Heart right ventricle (tissue), 16 donors: Measurements from ENCODE around the gene FNDC10. TPM values are rescaled to one million over a fixed set of nuclear protein-coding genes. Genes with fewer than 3 reads are reported as not detected.

ENCODE experiments used
- ATAC-seq, 8 donors: fragments of 200-7000 bp; cut with Tn5 transposase; one replicate each; pipeline ENCODE4 v1.9.1; 2020; ENCODE audit warnings: mild to moderate bottlenecking in 8 of 8, moderate library complexity in 8 of 8, moderate number of reproducible peaks in 1 of 8
- DNase-seq, 2 donors: peaks; one replicate each; pipeline ENCODE4 v3.0.0-alpha.2; 2020
- H3K27ac ChIP-seq, 10 donors: fragments of 200-600 bp; sonication (generic) in 2 of 10; one replicate each; pipeline versions ENCODE4 v1.5.0 to v1.8.0; 2020 to 2022; ENCODE audit warnings: mild to moderate bottlenecking in 3 of 10
- H3K27me3 ChIP-seq, 7 donors: fragments of 200-600 bp; one replicate each; pipeline ENCODE4 v1.8.0; 2021 to 2022; ENCODE audit warnings: mild to moderate bottlenecking in 2 of 7
- H3K36me3 ChIP-seq, 9 donors: fragments of 200-600 bp; sonication (generic) in 1 of 9; one replicate each; pipeline versions ENCODE4 v1.5.0 to v1.8.0; 2020 to 2022; ENCODE audit warnings: mild to moderate bottlenecking in 2 of 9
- H3K4me1 ChIP-seq, 9 donors: fragments of 200-600 bp; sonication (generic) in 1 of 9; one replicate each; pipeline versions ENCODE4 v1.5.0 to v1.8.0; 2020 to 2022; ENCODE audit warnings: mild to moderate bottlenecking in 4 of 9
- H3K4me3 ChIP-seq, 10 donors: fragments of 200-600 bp; sonication (generic) in 2 of 10; one replicate each; pipeline versions ENCODE4 v1.5.0 to v1.8.0; 2020 to 2022; ENCODE audit warnings: mild to moderate bottlenecking in 7 of 10, moderate library complexity in 2 of 10
- H3K9me3 ChIP-seq, 11 donors: fragments of 200-600 bp in 10 of 11; sonication (generic) in 2 of 11; one replicate each; pipeline versions ENCODE4 v1.5.0 to v1.8.0; 2013 to 2022; ENCODE audit warnings: mild to moderate bottlenecking in 2 of 11, control low read depth in 1 of 11, moderate library complexity in 1 of 11
- CTCF ChIP-seq, 9 donors: fragments of 200-600 bp; sonication (generic) in 2 of 9; IDR thresholded peaks; one replicate each; pipeline versions ENCODE4 v1.5.0 to v1.8.0; 2021 to 2022; ENCODE audit warnings: antibody characterized with exemption in 9 of 9, mild to moderate bottlenecking in 5 of 9, moderate library complexity in 1 of 9
- WGBS, 2 donors: extraction: QIAGEN DNeasy Blood & Tissue Kit; methylation state at CpG; one replicate each; pipeline ENCODE4 v1.1.7; 2013; ENCODE audit warnings: inconsistent platforms in 1 of 2; 5-methylcytosine and 5-hydroxymethylcytosine counted together
- intact Hi-C, 10 donors: fragments of 100-400 bp; cut with DNase I; formaldehyde crosslinking; loops; one replicate each; pipeline versions ENCODE4 v1.11.1 to v1.14.2; 2022
- polyA plus RNA-seq, 2 donors: library from polyadenylated mRNA; stranded (reverse); fragments of 200-250 nt; gene quantifications; one replicate each; pipeline ENCODE4 v1.2.3, GENCODE V29; 2013
- total RNA-seq, 10 donors: library from RNA; stranded (reverse); fragmentation: NEBNext Ultra II Directional in 3 of 10; extraction: Animal tissue kit (Norgen Biotek cat#: 25700) in 3 of 10; gene quantifications; one replicate each; pipeline versions ENCODE4 v1.2.1 to v1.2.4, GENCODE V29; 2021 to 2023
- donor health status: Arrhythmogenic right ventricular cardiomyopathy.
- donor health status: ischemic (EF 13 %, LVEDD 7.1; RV severe dilation, severe dysfunction).
- donor health status: healthy with polysubstance abuse.
- donor health status: DM: no; HTN: yes; CAD: no.
- donor health status: DM: no; HTN: no; CAD: no.
- donor health status: ischemic (EF 25% LVEDD 6.9; RV normal size, moderate dysfunction).
- donor health status: ischemic (EF 25% LVEDD 5.7; RV mildly dilated, moderate dysfunction).
- donor health status: healthy.
- donor health status: DM: yes; HTN: yes; CAD: no.
- donor health status: Ischemic cardiomyopathy.
- donor health status: ischemic (EF 35%, LVEDD 5.7; RV mildly dilated, moderate dysfunction).
- donor health status: nonischemic (EF 11% LVEDD 7.7; RV severe dilation, severe dysfunction).
- donor health status: DM: yes; HTN: yes; CAD: no.
- donor health status: PGD.
- donor health status: ischemic (EF 29% LVEDD 5.4; RV normal size, mild dysfunction).
- donor health status: nonischemic (EF 23%, LVEDD 6.1; RV moderate dilation, normal function).

The FNDC10 gene
- total and polyA plus RNA-seq, 12 donors, result 0.66 to 5.9 (median 2.3) TPM

GRCh38 chr1:1567152-1567875, 32.6 kb downstream of the FNDC10 start:
- Histone ChIP-seq H3K36me3 (peaks cover 0 to 78% (median 25%) of the 10 kb centered on the region in 9 donors), H3K4me1 (peaks cover 2 to 77% (median 52%) of the 10 kb centered on the region in 9 donors), H3K27ac (peak overlapping the region in 1 of 10 donors; percentile 26), H3K9me3 (no peaks in the 10 kb centered on the region), H3K27me3 (no peaks in the 10 kb centered on the region), H3K4me3 (no peak overlapping the region)
- DNase-seq, result no peak
- intact Hi-C loops, result no loop called here
- no peak for TF ChIP-seq CTCF (IDR thresholded peaks at IDR 0.05)
- ATAC-seq, result no peak
- 88% methylated on average over 31 of the region's 31 CpGs for WGBS, 2 donors

DNA sequence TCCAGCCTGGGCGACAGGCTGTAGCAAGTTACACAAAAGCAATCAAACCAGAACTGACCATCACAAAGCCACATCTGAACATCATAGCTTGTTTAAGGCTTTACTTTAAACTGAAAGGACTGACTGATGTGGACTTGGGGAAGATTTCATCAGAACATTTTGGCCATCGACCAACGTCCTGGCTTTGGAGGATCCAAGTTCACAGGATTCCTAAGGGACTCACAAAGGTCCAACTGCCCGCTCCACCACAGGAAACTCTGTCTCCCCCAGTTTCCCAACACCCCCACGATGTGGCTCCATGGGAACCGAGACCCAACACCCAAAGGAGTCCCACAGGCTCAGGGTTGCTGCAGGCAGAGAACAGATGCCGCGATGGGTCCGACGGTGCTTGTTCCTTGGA, 34.6 kb downstream of the FNDC10 start:
- Histone ChIP-seq H3K4me1 (peaks cover 2 to 63% (median 42%) of the 10 kb centered on the region in 9 donors), H3K27me3 (no peaks in the 10 kb centered on the region), H3K9me3 (no peaks in the 10 kb centered on the region), H3K27ac (no peak overlapping the region), H3K36me3 (peaks cover 0 to 84% (median 42%) of the 10 kb centered on the region in 9 donors), H3K4me3 (no peak overlapping the region)
- intact Hi-C loops, result no loop called here
- ATAC-seq (peak in 1 of 8 donors; percentile 23), DNase-seq (no peak)
- no peak for TF ChIP-seq CTCF (IDR thresholded peaks at IDR 0.05)
- WGBS, 2 donors, result 83% methylated on average over 10 of the region's 10 CpGs

- WGBS, 2 donors, result 65 to 66% methylated on average over 19 of the region's 19 CpGs
- peak overlapping the region in 1 of 10 donors; percentile 15 for H3K27ac ChIP-seq
- TF ChIP-seq CTCF (IDR thresholded peaks at IDR 0.05), result no peak
These were observed 35.7 kb downstream of the FNDC10 start for GRCh38 chr1:1564268-1564667.

DNA sequence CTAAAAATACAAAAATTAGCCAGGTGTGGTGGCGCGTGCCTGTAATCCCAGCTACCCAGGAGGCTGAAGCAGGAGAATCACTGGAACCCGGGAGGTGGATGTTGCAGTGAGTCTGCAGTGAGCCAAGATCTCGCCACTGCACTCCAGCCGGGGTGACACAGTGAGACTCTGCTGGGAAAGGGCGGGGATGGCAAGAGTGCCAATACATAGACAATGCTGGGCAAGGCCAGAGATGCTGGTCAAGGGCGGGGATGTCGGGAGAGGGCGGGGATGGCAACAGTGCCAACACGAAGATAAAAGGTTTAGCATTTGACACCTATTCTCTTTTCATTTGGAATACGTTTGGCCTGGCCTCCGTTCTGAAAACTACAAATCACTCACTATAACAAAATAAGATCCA, 36.2 kb downstream of the FNDC10 start:
- no peaks in the 10 kb centered on the region for H3K9me3 ChIP-seq
- H3K4me1 ChIP-seq, result peaks cover 0 to 46% (median 37%) of the 10 kb centered on the region in 9 donors
- peaks cover 0 to 77% (median 42%) of the 10 kb centered on the region in 9 donors for H3K36me3 ChIP-seq
- no peak overlapping the region for H3K27ac ChIP-seq
- no peaks in the 10 kb centered on the region for H3K27me3 ChIP-seq
- DNase-seq (no peak), ATAC-seq (no peak)
- intact Hi-C loops, result no loop called here
- TF ChIP-seq CTCF (IDR thresholded peaks at IDR 0.05), result no peak
- WGBS, 2 donors, result 91 to 92% methylated on average over 12 of the region's 12 CpGs
- no peak overlapping the region for H3K4me3 ChIP-seq

More at GRCh38 chr1:1564268-1564667, 35.7 kb downstream of the FNDC10 start:
- Histone ChIP-seq H3K9me3 (no peaks in the 10 kb centered on the region), H3K4me3 (no peak overlapping the region), H3K27me3 (no peaks in the 10 kb centered on the region), H3K4me1 (peaks cover 0 to 52% (median 39%) of the 10 kb centered on the region in 9 donors), H3K36me3 (peaks cover 0 to 79% (median 42%) of the 10 kb centered on the region in 9 donors)
- intact Hi-C loops, result no loop called here
- ATAC-seq (no peak), DNase-seq (no peak)
